DND-41 (cell line): ENCODE measurements around the gene B3GALT6.

Experiments used
- EZH2 ChIP-seq: IDR thresholded peaks from 3 replicates; pipeline ENCODE4 v1.6.1; 2012; ENCODE audit warnings: borderline replicate concordance, low read depth, mild to moderate bottlenecking, moderate library complexity, low read length, inconsistent platforms; ENCODE audit not compliant: severe bottlenecking
- TF ChIP-seq, protein P1 (sequence below): IDR thresholded peaks from 2 replicates; pipeline ENCODE4 v1.5.1; 2012; ENCODE audit warnings: borderline replicate concordance, low read length, moderate library complexity, mild to moderate bottlenecking; ENCODE audit not compliant: poor library complexity, severe bottlenecking; ENCODE audit errors: extremely low read depth

DNA sequence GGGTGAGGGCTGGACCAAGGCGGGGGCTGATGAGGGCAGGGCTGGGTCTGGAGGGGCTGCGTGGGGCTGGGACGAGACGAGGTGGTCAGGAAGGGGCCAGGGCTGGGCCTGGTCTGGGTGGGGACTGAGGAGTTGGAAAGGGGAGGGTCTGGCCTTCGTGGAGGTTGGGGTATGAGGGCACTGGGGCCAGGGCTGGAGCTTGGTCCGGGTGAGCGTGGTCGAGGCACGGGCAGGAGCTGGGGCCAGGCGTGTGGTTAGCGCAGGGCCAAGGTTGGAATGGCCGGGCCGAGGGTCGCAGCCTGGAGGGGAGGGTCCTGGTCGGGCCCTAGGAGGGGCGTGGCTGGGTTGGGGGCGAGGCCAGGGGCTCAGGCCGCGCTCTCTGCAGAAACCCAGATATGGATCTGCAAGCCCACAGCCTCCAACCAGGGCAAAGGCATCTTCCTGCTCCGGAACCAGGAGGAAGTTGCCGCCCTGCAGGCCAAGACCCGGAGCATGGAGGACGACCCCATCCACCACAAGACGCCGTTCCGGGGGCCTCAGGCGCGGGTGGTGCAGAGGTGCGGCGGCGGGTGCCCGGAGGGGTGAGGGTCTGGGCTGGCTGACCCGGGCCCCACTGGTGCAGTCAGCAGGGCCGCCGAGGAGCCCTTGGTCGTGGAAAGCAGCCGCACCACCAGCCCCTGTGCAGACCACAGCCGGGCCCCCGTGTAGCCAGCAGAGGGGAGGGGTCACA, 49.4 kb upstream of the B3GALT6 start:
- TF ChIP-seq, protein P1, sequence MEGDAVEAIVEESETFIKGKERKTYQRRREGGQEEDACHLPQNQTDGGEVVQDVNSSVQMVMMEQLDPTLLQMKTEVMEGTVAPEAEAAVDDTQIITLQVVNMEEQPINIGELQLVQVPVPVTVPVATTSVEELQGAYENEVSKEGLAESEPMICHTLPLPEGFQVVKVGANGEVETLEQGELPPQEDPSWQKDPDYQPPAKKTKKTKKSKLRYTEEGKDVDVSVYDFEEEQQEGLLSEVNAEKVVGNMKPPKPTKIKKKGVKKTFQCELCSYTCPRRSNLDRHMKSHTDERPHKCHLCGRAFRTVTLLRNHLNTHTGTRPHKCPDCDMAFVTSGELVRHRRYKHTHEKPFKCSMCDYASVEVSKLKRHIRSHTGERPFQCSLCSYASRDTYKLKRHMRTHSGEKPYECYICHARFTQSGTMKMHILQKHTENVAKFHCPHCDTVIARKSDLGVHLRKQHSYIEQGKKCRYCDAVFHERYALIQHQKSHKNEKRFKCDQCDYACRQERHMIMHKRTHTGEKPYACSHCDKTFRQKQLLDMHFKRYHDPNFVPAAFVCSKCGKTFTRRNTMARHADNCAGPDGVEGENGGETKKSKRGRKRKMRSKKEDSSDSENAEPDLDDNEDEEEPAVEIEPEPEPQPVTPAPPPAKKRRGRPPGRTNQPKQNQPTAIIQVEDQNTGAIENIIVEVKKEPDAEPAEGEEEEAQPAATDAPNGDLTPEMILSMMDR: no peak
- no peak for TF ChIP-seq EZH2
